Activated CD4-positive, CD25-positive, alpha-beta regulatory T cell treated with anti-CD3 and anti-CD28 coated beads, Interleukin-2, amount 50 U/mL, for 24 hours (primary cell): ENCODE data around the gene TC2N.
"Not testable (repeated sequence)": the region's sequence is repeated elsewhere in the genome, so short reads cannot be mapped to it uniquely, and the experiment has no call there.

Experiments
- ATAC-seq, 2 donors: fragments of 150-1000 bp; cut with Tn5 transposase; one replicate each; pipeline ENCODE4 v1.10.0; 2021; ENCODE audit warnings: mild to moderate bottlenecking in 1 of 2, moderate library complexity in 1 of 2

Gene TC2N

DNA sequence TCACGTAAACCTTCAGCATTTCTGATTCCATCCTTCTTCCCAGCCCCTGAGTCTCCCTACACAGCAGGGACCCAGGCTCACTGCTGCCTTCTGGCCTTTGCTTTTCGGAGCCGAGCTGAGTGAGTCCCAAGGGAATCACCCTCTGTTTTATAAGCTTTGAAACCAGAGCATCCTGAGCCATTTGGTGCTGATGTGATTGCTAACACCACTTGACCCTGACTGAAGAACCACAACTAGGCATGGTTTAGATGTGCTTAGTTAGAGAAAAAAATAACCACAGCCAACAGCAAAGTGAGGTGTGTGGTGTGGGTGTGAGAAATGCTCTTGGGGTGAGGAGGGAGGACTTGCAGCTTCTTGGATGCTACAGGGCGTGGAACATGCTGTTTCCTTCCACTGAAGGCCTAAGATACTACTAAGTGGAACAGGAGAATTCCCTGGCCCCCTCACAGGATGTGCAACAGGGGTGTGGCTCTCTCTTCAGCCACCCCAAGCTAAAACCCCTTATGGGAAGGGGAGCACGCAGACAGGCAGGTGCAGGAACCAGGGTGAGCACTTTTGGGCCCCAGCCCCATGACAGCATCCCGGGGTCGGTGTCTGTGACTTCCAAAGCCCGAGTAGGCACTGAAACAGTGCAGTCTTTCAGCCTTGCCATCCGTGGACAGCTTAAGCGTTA lies at the start of gene TC2N:
Gene TC2N (minus strand): TSS at position 221 of the 673 bp plus-strand sequence. CDS start 53,767 bp downstream, outside the sequence.
- ATAC-seq = peak; percentile 22 to 42

DNA sequence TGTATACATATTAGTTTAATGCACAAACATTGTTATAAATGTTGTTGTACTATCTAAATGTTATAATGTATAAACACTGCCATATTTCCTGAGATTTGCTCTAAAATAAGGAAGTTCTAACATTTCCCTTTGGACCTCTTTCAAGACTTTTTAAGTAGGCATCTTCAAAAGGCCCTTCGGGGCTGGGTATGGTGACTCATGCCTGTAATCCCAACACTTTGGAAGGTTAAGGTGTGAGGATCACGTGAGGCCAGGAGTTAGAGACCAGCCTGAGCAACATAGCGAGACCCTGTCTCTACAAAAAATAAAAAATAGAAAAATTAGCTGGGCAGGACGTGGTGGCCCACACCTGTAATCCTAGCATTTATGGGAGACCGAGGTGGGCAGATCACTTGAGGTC lies 44.7 kb upstream of the TC2N start:
- no peak for ATAC-seq

GRCh38 chr14:91911474-91912032 lies 44.2 kb upstream of the TC2N start:
- ATAC-seq = peak; percentile 67 to 84

DNA sequence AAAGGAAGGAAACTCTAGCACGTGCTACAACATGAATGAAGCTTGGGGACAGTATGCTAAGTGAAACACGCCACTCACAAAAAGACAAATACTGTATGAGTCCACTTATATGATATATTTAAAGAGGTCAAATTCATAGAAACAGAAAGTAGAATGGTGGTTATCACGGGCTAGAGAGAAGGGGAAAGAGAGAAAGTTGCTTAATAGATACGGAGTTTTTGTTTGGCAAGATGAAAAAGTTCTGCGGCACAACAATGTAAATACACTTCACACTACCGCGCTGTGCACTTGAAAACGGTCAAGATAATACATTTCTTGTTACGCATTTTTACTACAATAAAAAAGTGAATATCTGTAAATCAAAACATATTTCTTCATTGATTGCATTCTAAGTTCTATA lies 42.9 kb upstream of the TC2N start:
- ATAC-seq = no peak

GRCh38 chr14:91906374-91906773 lies 39.0 kb upstream of the TC2N start:
- ATAC-seq = no peak

GRCh38 chr14:91904956-91905645 lies 37.8 kb upstream of the TC2N start:
- ATAC-seq = no peak

- no peak for ATAC-seq
These were observed 37.1 kb upstream of the TC2N start for GRCh38 chr14:91904483-91904882.

DNA sequence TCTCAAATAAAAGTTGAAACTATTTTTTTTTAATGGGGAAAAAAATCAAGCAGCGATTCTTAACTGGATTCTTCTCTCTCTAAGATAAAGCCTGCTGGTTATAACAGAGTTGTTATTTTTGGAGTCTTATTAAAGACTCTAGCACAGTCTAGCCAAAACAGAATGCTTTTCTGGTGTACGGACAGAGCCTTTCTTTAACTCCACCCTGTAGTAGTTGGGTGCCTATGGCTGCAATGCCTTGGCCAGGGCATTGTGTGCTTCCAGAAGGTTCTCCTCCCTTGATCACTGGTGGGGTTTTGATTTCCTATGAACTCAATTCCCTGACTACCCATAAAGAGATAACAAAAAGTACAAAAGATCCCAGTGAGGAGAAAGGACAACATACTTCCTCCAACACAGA lies 35.7 kb upstream of the TC2N start:
- no peak for ATAC-seq

- no peak for ATAC-seq
These were observed 35.0 kb upstream of the TC2N start for GRCh38 chr14:91902336-91902735.

DNA sequence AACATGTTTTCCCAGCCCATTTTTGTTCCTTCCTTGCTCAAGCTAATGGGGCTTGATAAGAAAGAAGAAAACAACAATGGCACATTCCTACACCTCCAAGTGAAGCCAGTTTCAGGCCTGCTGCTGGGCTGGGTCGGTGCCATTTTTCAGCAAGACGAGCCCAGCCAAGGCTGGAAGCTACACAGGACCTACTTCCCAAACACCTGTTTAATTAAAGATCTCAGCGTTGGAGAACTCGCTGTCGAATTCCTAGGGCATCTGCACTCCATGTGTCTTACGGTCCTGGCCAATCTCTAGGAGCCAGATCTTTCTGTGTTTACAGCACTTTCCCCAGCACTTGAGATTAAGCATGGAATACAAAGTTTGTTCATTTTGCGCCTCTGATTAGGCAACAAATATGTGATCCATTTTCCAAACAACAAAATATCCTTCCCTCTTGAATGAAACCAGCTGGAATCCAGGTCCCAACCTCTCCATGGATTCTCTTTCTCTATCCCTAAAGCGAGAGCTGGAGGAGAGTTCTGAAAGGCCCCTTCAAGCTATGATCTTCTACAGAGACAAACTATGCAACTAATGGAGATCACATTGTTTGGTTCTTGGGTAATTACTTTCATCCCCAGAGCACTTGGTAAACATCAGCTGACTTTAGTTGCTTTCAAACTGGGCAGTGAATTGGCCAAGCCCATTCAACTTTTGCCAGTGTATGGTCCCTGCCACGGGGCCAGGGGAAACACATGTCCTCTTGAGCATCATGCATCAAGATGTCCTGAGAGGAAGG lies 34.3 kb upstream of the TC2N start:
- ATAC-seq = no peak

DNA sequence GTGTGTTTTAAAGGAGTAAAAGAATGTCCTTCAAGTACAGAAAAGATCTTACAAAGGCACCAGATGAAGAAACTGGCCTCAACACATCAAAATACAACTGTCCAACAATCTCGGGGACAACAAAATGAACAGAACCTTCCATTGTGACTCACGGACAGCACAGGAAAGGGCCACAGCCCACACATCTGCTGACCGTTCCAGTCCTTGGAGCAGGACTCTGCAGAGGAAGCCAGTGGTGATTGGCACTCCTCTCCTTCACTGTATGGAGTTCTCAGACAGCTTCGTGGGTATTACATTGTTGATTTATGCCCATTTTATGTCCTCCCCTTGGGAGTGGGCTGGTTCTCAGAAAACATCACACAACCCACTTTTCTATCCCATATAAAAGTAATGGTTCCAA lies 32.5 kb upstream of the TC2N start:
- ATAC-seq = no peak

- ATAC-seq = no peak
These were observed 31.9 kb upstream of the TC2N start for GRCh38 chr14:91899213-91899612.

GRCh38 chr14:91898372-91898771 lies 31.0 kb upstream of the TC2N start:
- ATAC-seq = no peak

GRCh38 chr14:91897716-91898115 lies 30.4 kb upstream of the TC2N start:
- not testable (repeated sequence) for ATAC-seq

- ATAC-seq = no peak
These were observed 29.9 kb upstream of the TC2N start for GRCh38 chr14:91897106-91897701.

DNA sequence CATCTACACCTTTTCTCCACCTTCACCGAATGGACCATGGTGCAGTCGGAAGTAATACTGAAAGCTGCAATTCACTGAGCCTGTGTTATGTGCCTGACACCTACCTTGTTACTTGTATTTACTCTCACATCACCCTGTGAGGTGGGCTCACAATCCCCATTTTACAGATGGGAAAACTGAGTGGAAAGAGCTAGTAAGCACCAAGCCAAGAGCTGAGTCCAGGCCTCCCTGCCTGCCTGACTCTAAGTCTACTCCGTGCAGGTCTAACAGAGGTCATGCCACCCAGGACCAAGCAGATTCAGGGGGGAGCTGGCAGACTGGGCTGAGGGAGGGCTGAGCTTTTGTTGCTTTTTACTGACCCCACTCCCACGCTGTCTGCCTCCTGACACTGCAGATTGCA lies 29.1 kb upstream of the TC2N start:
- ATAC-seq = no peak

DNA sequence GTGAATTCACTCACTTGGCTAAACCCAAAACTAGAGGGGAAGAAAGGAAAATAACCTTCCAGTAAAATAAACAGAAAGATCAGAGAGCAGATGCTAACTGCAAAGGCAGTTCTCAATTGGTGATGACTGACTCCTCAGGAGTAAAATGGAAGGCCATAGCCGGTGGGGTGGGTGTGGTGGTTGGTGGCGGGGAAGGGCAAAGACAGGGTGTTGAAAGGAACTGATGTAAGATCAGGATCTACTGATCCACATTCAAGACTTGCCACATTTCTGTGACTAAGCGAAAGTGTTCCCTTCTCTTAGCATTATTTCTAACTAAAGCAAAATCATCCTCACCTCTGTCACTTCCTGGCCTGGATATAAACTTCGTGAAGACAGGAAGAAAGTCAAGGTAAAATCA lies 26.3 kb upstream of the TC2N start:
- no peak for ATAC-seq

GRCh38 chr14:91893007-91893406 lies 25.7 kb upstream of the TC2N start:
- peak in 1 of 2 donors; percentile 17 for ATAC-seq

DNA sequence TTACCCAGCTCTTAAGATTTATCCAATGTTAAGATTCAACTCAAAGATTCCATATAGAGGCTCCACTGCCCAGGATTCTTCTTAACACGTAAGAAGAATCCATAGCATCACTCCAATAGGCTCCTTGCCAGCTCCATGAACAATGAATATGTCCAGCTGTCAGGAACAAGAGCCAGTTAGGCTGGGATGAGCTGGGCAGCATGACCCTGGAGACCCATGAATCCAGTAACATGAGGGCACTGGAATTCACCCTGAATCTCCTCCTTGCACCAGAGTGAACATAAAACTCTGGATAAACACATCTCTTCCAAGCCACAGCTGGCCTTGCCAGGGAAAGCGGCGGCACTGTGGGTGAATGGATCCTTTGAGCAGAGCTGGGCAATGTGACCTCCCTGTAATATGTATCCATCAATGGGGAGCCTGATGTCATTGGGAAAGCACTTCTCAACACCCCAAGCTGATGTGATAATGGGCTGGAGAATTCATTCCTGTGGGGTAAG lies 24.4 kb upstream of the TC2N start:
- ATAC-seq = no peak

- ATAC-seq = no peak
These were observed 23.8 kb upstream of the TC2N start for GRCh38 chr14:91891101-91891500.

GRCh38 chr14:91890291-91890749 lies 23.0 kb upstream of the TC2N start:
- ATAC-seq = no peak

GRCh38 chr14:91889477-91890211 lies 22.3 kb upstream of the TC2N start:
- no peak for ATAC-seq
